ENCODE data around the gene FAM120A.

The FAM120A gene

DNA sequence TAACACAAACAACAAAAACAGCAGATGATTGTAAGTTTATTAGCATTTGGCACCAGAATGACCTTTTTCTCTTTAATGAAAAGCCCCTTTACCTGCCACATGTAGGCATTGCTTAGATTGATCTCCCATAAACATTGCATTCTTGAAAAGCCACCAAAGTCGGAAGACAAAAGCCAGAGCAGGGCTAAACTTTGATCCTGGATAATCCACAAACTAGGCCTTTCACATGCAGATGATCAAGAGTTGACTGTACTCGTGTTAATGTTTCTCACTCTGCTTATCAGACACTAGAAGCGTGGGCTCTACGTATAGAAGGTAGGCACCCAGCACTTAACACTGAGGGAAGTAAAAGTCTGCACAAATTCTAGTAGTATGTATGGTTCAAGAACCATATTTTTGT is 103.9 kb downstream of the FAM120A start:
- Histone ChIP-seq H3K4me3 (ENCODE audit: low read depth, low read length) (no peak overlapping the region), H3K27me3 (ENCODE audit: insufficient read depth, low read depth, severe bottlenecking) (no peaks in the 10 kb centered on the region), H3K27ac (no peak overlapping the region), H3K36me3 (peaks cover 50% of the 10 kb centered on the region), H3K9me3 (ENCODE audit: severe bottlenecking) (no peaks in the 10 kb centered on the region)
- TF ChIP-seq, protein P1, sequence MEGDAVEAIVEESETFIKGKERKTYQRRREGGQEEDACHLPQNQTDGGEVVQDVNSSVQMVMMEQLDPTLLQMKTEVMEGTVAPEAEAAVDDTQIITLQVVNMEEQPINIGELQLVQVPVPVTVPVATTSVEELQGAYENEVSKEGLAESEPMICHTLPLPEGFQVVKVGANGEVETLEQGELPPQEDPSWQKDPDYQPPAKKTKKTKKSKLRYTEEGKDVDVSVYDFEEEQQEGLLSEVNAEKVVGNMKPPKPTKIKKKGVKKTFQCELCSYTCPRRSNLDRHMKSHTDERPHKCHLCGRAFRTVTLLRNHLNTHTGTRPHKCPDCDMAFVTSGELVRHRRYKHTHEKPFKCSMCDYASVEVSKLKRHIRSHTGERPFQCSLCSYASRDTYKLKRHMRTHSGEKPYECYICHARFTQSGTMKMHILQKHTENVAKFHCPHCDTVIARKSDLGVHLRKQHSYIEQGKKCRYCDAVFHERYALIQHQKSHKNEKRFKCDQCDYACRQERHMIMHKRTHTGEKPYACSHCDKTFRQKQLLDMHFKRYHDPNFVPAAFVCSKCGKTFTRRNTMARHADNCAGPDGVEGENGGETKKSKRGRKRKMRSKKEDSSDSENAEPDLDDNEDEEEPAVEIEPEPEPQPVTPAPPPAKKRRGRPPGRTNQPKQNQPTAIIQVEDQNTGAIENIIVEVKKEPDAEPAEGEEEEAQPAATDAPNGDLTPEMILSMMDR (IDR thresholded peaks at IDR 0.05; ENCODE audit: low read depth, low read length), result no peak
- no peak for DNase-seq

DNA sequence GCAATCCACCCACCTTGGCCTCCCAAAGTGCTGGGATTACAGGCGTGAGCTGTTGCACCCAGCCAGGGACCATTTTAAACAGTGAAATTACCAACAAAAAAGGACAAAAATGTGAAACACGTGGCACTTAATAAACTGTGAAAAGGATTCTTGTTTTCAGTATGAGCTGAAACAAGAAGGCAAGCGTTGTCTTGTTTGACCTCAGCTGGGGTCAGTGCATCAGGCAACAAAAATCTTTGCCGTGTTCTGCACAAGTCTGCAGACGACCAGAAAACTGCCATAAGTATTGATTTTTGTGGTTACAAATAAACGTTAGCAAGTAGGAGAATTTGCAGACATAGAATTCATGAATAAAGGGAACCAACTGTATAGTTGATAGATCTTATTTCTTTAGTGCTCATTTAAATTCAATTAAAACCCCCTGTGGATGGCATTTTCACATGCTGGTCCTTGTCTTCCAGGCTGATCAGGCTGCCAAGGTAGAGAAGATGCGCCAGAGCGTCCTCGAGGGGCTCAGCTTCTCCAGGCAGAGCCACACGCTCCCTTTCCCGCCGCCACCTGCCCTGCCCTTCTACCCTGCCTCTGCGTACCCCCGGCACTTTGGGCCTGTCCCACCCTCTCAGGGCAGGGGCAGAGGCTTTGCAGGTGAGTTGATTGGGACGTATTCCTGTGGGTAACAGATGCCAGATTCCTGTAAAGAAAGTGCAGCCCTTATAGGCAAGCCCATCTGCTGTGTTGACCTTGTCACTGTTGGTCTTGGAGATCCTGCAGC is 106.1 kb downstream of the FAM120A start:
- no peak for DNase-seq
- no peaks in the 10 kb centered on the region for H3K9me3 ChIP-seq (ENCODE audit: severe bottlenecking)
- H3K27ac ChIP-seq, result no peak overlapping the region
- no peak overlapping the region for H3K4me3 ChIP-seq (ENCODE audit: low read depth, low read length)
- TF ChIP-seq, protein P1 (IDR thresholded peaks at IDR 0.05; ENCODE audit: low read depth, low read length), result no peak
- H3K36me3 ChIP-seq, result peaks cover 53% of the 10 kb centered on the region
- H3K27me3 ChIP-seq (ENCODE audit: insufficient read depth, low read depth, severe bottlenecking), result no peaks in the 10 kb centered on the region

DNA sequence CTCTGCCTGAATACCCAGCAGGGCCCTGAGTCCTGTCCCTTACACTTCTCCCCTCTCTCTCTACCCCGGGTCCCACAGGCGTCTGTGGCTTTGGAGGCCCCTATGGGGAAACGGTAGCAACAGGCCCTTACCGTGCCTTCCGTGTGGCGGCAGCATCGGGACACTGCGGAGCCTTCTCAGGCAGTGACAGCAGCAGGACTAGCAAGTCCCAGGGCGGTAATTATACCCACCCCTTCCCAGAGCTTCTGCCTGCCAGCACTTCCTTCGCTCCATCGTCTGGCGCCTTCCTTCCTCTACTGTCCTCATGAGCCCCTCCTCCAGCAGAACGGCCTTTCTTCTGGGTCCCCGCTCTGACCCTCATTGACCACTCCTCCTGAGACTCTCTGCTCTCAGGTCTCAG is 107.0 kb downstream of the FAM120A start:
- H3K36me3 ChIP-seq, result peaks cover 51% of the 10 kb centered on the region

DNA sequence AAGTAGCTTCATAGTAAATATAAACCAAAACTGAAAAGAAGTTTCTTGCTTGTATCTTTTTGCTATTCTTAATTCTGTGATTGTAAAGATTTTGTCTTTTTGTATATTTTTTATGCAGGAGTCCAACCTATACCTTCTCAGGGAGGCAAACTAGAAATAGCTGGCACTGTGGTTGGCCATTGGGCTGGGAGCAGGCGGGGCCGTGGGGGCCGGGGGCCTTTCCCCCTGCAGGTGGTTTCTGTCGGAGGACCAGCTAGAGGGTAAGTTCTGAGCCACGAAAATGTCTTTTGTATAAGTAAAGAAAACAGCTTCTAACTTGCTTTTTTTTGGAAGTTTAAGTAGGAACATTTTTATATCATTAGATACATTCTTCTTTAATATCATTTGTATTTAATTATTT is 109.5 kb downstream of the FAM120A start:
- Histone ChIP-seq H3K9me3 (ENCODE audit: severe bottlenecking) (no peaks in the 10 kb centered on the region), H3K27me3 (ENCODE audit: insufficient read depth, low read depth, severe bottlenecking) (no peaks in the 10 kb centered on the region), H3K36me3 (peaks cover 50% of the 10 kb centered on the region), H3K4me3 (ENCODE audit: low read depth, low read length) (no peak overlapping the region), H3K27ac (no peak overlapping the region)
- TF ChIP-seq, protein P1 (IDR thresholded peaks at IDR 0.05; ENCODE audit: low read depth, low read length), result no peak
- DNase-seq, result no peak

More for the DNA sequence above, 107.0 kb downstream of the FAM120A start:
- Histone ChIP-seq H3K4me3 (ENCODE audit: low read depth, low read length) (no peak overlapping the region), H3K27ac (no peak overlapping the region), H3K9me3 (ENCODE audit: severe bottlenecking) (no peaks in the 10 kb centered on the region), H3K27me3 (ENCODE audit: insufficient read depth, low read depth, severe bottlenecking) (no peaks in the 10 kb centered on the region)
- DNase-seq, result no peak
- TF ChIP-seq, protein P1 (IDR thresholded peaks at IDR 0.05; ENCODE audit: low read depth, low read length), result no peak

DNA sequence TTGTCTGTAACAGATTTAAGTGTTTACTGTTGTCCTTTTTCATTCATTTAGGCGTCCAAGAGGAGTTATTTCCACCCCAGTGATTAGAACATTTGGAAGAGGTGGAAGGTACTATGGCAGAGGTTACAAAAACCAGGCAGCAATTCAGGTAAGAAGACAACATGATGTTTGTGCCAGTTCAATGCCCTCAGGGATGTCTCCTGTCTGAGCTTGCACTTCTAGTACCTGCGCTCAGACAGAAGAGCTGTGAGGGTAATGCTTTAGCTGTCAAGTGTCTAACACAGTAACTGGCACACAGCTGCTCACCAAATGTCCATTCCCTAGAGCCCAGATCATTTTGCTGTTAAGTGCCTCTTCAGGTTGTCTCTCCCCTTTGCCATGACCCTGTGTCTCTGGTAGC is 110.7 kb downstream of the FAM120A start:
- DNase-seq, result no peak
- Histone ChIP-seq H3K4me3 (ENCODE audit: low read depth, low read length) (no peak overlapping the region), H3K36me3 (peaks cover 46% of the 10 kb centered on the region), H3K27me3 (ENCODE audit: insufficient read depth, low read depth, severe bottlenecking) (no peaks in the 10 kb centered on the region), H3K27ac (no peak overlapping the region), H3K9me3 (ENCODE audit: severe bottlenecking) (no peaks in the 10 kb centered on the region)
- TF ChIP-seq, protein P1 (IDR thresholded peaks at IDR 0.05; ENCODE audit: low read depth, low read length), result no peak

DNA sequence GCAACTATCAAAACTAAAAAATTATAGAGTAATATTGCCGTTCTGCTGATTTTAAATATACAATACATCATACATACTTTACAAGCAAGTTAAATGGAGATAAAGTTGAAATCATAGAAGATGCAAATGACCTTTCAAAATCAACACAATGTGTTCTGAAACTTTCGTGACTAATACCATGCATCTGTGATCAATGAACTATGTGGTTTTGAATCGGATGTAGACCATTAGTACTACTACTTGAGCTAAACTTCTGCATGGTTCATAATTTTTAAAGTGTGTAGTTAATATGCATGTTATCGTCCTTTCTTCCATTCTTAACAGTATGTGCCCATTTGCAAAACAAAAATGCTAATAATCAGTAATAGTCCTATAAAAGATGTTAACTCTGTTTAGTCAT is 113.6 kb downstream of the FAM120A start:
- DNase-seq, result no peak
- Histone ChIP-seq H3K27ac (no peak overlapping the region), H3K4me3 (ENCODE audit: low read depth, low read length) (no peak overlapping the region), H3K36me3 (peaks cover 21% of the 10 kb centered on the region), H3K27me3 (ENCODE audit: insufficient read depth, low read depth, severe bottlenecking) (no peaks in the 10 kb centered on the region), H3K9me3 (ENCODE audit: severe bottlenecking) (no peaks in the 10 kb centered on the region)
- TF ChIP-seq, protein P1 (IDR thresholded peaks at IDR 0.05; ENCODE audit: low read depth, low read length), result no peak
